Fibroblast of pulmonary artery (primary cell): Measurements from ENCODE around the gene BLOC1S3.
A peak's percentile ranks its signal among the peaks of the same experiment; 100 is the strongest.

Source experiments
- DNase-seq: peaks from one replicate; pipeline ENCODE4 v3.0.0-alpha.2; 2010; ENCODE audit warnings: low read depth
- H3K4me3 ChIP-seq: replicated peaks from 2 replicates; pipeline ENCODE4 v1.5.1; 2011; ENCODE audit warnings: low read depth, mild to moderate bottlenecking, control low read depth, low read length, moderate library complexity
- TF ChIP-seq, protein P1 (sequence below): IDR thresholded peaks from 2 replicates; pipeline ENCODE4 v1.5.1; 2011; ENCODE audit warnings: mild to moderate bottlenecking, control low read depth, low read length, inconsistent platforms; ENCODE audit errors: missing control alignments

Gene BLOC1S3

DNA sequence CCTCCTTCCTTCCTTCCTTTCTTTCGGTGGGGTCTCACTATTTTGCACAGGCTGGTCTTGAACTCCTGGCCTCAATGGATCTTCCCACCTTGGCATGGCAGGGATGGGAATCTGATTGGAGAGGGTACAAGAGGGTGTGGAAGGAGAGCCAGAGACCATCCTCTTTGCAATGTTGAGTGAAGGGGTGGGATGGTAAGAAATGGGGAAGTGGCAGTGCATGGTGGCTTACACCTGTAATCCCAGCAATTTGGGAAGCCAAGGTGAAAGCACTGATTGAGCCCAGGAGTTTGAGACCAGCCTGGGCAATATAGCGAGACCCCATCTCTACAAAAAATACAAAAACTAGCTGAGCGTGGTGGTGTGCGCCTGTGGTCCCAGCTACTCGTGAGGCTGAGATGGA is 5.5 kb downstream of the BLOC1S3 start:
- no peak for DNase-seq
- TF ChIP-seq, protein P1, sequence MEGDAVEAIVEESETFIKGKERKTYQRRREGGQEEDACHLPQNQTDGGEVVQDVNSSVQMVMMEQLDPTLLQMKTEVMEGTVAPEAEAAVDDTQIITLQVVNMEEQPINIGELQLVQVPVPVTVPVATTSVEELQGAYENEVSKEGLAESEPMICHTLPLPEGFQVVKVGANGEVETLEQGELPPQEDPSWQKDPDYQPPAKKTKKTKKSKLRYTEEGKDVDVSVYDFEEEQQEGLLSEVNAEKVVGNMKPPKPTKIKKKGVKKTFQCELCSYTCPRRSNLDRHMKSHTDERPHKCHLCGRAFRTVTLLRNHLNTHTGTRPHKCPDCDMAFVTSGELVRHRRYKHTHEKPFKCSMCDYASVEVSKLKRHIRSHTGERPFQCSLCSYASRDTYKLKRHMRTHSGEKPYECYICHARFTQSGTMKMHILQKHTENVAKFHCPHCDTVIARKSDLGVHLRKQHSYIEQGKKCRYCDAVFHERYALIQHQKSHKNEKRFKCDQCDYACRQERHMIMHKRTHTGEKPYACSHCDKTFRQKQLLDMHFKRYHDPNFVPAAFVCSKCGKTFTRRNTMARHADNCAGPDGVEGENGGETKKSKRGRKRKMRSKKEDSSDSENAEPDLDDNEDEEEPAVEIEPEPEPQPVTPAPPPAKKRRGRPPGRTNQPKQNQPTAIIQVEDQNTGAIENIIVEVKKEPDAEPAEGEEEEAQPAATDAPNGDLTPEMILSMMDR, result no peak
- no peak overlapping the region for H3K4me3 ChIP-seq

DNA sequence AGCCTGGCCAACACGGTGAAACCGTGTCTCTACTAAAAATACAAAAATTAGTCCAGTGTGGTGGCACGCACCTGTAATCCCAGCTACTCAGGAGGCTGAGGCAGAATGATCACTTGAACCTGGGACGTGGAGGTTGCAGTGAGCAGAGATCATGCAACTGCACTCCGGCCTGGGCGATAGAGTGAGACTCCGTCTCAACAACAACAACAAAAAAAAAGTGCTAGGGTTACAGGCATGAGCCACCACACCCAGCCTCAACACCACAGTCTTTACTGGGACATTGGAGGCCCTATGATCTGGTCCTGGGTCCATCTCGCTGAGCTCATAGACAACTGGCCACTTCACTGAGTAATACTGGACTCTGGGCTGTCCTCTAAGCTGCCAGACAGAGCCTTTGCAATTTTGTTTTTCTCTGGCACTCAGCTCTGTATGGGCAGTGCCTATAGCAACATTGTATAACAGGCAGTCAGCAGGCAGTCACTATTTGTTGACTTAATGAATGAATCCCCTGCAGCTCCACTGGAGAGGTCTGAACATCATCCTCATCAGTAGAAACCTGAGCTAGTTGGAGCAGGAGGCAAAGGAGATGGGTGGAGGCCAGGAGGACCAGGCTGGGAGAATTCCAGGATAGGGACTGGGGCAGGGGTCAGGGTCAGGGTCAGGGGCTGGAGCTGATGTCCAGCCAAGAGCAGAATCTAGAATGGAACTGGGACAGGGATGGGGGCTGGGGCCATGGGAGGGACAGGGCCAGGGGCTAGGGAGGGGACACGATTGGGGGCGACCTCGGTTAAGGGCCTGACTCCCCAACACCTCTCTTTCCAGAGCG is 8.1 kb downstream of the BLOC1S3 start:
- TF ChIP-seq, protein P1, result no peak
- DNase-seq, result no peak
- no peak overlapping the region for H3K4me3 ChIP-seq

DNA sequence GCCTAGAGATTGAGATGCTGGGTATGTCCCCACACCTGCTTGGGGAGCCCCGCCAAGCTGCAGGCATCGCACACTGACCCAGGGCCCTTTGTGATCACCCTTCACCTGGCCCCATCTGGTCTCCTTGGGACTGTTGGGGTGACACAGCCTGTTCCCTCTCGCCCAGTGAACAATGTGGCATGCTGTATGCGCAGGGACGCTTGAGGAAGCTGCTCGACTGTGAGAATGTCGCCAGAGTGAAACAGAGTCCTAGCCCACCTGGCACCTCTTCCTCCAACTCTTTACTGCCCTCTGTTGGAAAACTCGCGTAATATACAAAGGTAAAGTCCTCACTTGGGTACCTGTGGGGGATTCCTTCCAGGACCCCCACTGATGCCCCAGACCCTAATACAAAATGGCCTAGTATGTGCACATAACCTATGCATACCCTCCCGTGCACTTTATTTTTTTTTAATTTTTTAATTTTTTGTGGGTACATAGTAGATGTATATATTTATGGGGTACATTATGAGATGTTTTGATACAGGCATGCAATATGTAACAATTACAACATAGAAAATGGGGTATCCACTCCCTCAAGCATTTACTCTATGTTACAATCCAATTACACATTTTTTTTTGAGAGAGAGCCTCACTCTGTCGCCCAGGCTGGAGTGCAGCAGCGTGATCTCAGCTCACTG is 9.0 kb downstream of the BLOC1S3 start:
- peak; percentile 17 for DNase-seq
- H3K4me3 ChIP-seq, result no peak overlapping the region
- TF ChIP-seq, protein P1, result peak; percentile 53

DNA sequence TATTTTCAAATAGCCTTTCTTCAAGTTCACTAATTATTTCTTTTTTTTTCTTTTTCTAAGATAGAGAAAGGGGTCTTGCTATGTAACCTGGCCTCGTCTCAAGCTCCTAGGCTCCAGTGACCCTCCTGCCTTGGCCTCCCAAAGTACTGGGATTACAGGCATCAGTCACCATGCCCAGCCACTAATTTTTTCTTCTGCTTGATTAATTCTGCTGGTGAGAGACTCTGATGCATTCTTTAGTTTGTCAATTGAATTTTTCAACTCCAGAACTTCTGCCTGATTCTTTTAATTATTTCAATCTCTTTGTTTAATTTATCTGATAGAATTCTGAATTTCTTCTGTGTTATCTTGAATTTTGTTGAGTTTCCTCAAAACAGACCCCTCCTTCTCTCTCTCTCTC is 11.4 kb downstream of the BLOC1S3 start:
- no peak overlapping the region for H3K4me3 ChIP-seq
- TF ChIP-seq, protein P1, result no peak
- no peak for DNase-seq

DNA sequence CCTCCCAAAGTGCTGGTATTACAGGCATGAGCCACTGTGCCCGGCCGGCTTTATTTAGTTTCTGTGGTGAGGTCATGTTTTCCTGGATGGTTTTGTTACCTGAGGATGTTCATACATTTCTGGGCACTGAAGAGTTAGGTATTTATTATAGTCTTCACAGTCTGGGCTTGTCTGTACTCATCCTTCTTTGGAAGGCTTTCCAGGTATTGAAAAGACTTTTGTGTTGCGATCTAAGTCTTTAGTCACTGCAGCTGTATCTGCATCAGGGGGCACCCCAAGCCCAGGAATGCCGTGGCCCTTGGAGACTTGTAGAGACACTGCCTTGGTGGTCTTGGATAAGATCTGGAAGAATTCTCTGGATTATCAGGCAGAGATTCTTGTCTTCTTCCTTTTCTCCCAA is 12.8 kb downstream of the BLOC1S3 start:
- H3K4me3 ChIP-seq, result no peak overlapping the region
- no peak for DNase-seq
- TF ChIP-seq, protein P1, result no peak

DNA sequence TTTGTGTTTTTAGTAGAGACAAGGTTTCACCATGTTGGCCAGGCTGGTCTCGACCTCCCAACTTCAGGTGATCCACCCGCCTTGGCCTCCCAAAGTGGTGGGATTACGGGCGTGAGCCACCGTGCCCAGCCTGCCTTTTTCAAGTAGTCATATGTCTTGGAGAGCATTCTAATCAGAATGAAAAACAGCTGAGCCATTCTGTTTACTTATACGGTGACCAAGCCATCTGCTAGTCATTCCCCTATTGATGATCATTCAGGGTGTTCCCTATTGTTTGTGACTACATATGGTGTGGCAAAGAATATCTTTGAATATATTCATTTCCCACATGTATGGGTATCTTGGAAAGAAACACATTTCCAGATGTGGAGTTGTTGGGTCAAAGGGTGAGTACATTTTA is 17.2 kb downstream of the BLOC1S3 start:
- no peak for DNase-seq
- no peak overlapping the region for H3K4me3 ChIP-seq

More for the DNA sequence above, 17.2 kb downstream of the BLOC1S3 start:
- TF ChIP-seq, protein P1, result no peak
